ENCODE measurements around the gene BABAM2. TPM values are rescaled to one million over a fixed set of nuclear protein-coding genes. Genes with fewer than 3 reads are reported as not detected.
"Not testable (repeated sequence)": the region's sequence is repeated elsewhere in the genome, so short reads cannot be mapped to it uniquely, and the experiment has no call there.

BABAM2 gene
- total RNA-seq, 2 donors from 2014 or later = 44.8 to 46.0 TPM

DNA sequence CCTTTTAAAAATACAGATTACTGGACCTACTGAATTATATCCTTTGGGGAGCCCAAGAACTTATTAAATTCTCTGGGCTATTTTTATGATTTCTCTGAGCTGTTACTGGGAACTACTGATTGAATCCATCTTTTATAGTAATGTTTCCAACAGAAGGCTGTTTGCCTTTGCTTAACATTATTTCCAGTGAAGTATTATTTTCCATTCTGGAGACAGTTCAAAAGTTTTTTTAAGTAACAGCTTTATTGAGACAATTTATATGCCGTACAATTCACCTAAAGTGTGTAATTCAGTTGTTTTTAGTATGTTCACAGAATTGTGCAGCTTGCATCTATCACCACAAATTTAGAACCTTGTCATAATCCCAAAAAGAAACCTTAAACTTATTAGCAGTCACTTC, 100.6 kb downstream of the BABAM2 start:
- ATAC-seq (no peak), DNase-seq (no peak)
- Mint-ChIP-seq H3K4me3 (no peak overlapping the region), H3K4me1 (peaks cover 27% of the 10 kb centered on the region), H3K36me3 (ENCODE audit: low read depth) (peaks cover 12% of the 10 kb centered on the region), H3K27ac (no peak overlapping the region), H3K27me3 (no peaks in the 10 kb centered on the region)
- H3K9me3 ChIP-seq (ENCODE audit: control insufficient read depth, low read length, poor library complexity, severe bottlenecking) = no peaks in the 10 kb centered on the region

DNA sequence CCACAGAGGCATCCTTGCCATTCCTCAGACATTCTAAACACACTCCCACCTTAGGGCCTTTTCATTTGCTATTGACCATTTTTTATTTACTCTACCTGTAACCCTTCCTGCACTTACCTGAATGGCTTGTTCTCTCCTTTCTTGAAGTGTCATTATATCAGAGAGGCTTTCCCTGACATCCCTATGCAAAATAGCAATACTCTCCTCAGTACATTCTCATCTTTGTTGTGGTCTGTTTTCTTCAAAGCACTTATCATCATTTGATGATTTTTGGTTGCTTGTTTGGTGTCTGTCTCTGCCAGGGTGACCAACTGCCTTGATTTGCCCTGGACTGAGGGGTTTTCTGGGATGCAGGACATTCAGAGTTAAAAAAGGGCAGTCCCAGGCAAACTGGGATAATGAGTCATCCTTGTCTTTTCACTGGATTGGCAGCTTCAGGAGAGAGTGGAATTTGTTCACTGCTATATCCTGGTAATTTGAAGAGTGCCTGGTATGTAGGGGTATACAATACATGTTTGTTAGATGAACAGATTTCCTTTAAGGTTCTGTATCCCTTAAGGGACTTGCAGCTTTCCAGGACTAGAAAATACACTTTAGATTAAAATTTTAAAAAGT, 102.4 kb downstream of the BABAM2 start:
- Mint-ChIP-seq H3K36me3 (ENCODE audit: low read depth) (peaks cover 12% of the 10 kb centered on the region), H3K27ac (no peak overlapping the region), H3K4me3 (no peak overlapping the region), H3K4me1 (peaks cover 20% of the 10 kb centered on the region), H3K27me3 (no peaks in the 10 kb centered on the region)
- no peaks in the 10 kb centered on the region for H3K9me3 ChIP-seq (ENCODE audit: control insufficient read depth, low read length, poor library complexity, severe bottlenecking)
- ATAC-seq (no peak), DNase-seq (no peak)

DNA sequence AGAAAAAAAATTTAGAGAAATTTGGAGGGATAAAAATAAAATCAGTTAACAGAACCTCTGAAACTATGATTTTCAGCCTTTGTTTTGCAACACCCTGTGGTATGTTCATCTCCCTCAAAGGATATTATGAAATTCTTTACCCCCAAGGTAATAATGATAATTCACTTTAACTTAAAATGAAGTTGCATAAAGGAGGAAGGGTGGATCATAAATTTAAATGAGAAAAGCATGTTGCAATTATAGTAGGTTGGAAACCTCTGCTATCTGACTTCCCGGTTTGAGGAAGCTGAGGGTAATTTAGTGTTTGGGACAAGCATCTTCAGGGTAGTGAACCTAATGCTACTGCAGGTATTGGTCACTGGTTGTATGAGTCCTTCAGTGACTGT, 102.9 kb downstream of the BABAM2 start:
- Mint-ChIP-seq H3K27me3 (no peaks in the 10 kb centered on the region), H3K4me1 (peaks cover 15% of the 10 kb centered on the region), H3K4me3 (no peak overlapping the region), H3K27ac (no peak overlapping the region), H3K36me3 (ENCODE audit: low read depth) (peaks cover 9% of the 10 kb centered on the region)
- DNase-seq = no peak
- no peak for ATAC-seq
- H3K9me3 ChIP-seq (ENCODE audit: control insufficient read depth, low read length, poor library complexity, severe bottlenecking) = no peaks in the 10 kb centered on the region

DNA sequence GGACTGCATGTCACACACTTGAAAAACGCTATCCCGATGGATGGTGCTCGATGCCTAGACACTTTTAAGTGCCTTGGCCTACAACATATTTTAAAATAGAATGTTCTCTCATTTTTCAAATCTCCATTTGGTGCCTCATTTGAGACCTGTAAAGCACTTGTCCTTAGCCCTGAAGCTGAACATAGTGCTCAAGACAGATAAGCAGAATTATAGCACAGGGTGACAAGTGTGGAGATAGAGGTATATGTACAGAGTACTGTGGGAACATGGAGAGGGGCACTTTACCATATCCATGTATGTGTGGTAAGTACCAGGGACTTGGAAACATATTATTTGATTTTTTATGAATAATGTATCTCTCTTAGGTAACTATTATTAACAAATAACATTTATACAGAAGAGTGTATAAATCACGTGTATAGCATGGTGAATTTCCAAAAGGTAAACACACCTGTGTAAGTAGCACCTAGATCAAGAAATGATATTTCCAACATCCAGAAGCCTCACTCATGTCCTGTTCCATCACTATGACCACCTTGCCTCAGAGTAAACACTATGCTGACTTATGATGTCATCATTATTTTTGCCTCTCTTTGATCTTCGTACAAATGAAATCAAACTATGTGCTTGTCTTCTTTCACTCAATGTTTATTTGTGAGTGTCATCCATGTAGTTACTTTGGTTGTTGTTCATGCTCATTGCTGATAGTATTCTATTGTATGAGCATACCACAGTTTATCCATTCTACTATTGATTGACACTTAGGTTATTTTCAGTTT, 103.6 kb downstream of the BABAM2 start:
- Mint-ChIP-seq H3K4me3 (no peak overlapping the region), H3K4me1 (peaks cover 13% of the 10 kb centered on the region), H3K27me3 (no peaks in the 10 kb centered on the region), H3K36me3 (ENCODE audit: low read depth) (peaks cover 11% of the 10 kb centered on the region), H3K27ac (no peak overlapping the region)
- H3K9me3 ChIP-seq (ENCODE audit: control insufficient read depth, low read length, poor library complexity, severe bottlenecking) = no peaks in the 10 kb centered on the region
- no peak for DNase-seq
- ATAC-seq = no peak

DNA sequence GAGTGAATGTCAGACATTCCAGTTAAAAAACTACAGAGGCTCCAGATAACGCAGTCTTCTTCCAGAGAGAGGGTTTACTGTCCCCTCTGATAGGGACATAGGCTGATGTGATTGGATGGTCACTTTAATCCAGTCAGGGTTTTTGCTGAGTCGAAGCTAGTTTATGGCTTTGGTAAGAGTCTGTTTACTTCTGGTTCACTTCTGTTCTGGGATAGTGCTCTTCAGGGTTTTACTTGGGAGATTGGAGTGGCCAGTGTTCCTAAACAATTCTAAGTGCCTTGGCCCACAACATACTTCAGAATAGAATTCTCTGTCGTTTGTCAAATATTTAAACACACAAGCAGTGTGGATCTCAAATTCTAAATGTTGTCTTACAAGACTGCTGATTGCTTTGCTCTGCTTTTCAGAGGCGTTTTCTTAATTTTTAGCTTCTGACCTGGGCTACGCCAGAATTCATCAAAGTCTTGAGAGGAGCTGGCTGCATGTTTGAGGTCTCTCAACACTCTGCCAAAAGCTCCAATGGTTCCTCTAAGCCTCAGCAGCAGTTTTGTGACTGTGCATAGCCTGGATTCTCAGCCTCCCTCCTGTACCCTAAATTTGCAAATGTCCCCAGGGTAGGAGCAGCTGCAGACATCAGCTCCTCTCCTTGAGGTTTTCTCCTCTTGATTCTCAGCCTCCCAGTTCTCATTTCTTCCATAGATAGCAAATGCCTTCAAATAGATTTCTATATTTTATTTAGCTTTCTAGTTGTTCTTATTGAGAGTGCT, 105.8 kb downstream of the BABAM2 start:
- DNase-seq = no peak
- ATAC-seq = no peak
- Mint-ChIP-seq H3K4me1 (peaks cover 9% of the 10 kb centered on the region), H3K27ac (no peak overlapping the region), H3K36me3 (ENCODE audit: low read depth) (peaks cover 7% of the 10 kb centered on the region), H3K4me3 (peak overlapping the region; percentile 5), H3K27me3 (no peaks in the 10 kb centered on the region)
- no peaks in the 10 kb centered on the region for H3K9me3 ChIP-seq (ENCODE audit: control insufficient read depth, low read length, poor library complexity, severe bottlenecking)

GRCh38 chr2:28000287-28000686, 109.8 kb downstream of the BABAM2 start:
- ATAC-seq = no peak
- Mint-ChIP-seq H3K4me3 (no peak overlapping the region), H3K27me3 (no peaks in the 10 kb centered on the region)

DNA sequence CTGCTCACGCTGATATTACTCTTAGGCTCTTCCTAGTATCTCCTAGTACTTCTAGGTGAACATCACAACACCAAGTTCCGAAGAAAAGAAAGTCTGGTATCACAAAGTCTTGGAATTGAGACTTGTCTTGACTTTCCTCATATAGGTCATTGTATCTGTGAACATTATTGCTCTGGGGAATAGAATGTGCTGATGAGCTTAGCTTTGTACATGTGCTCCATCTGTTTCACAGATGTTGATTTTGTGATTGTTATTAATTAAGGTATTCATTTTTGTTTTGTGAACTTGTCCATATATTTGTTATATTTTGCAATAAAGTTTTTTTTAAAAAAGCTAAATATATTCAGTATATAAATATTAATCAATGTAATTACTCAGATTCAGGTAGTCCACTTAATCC, 111.7 kb downstream of the BABAM2 start:
- no peak for ATAC-seq
- H3K9me3 ChIP-seq (ENCODE audit: control insufficient read depth, low read length, poor library complexity, severe bottlenecking) = no peaks in the 10 kb centered on the region
- no peak for DNase-seq
- no peak overlapping the region for H3K4me3 Mint-ChIP-seq
- H3K27me3 Mint-ChIP-seq = no peaks in the 10 kb centered on the region
- H3K36me3 Mint-ChIP-seq (ENCODE audit: low read depth) = peaks cover 4% of the 10 kb centered on the region
- H3K4me1 Mint-ChIP-seq = peaks cover 19% of the 10 kb centered on the region
- H3K27ac Mint-ChIP-seq = no peak overlapping the region

More at GRCh38 chr2:28000287-28000686, 109.8 kb downstream of the BABAM2 start:
- no peaks in the 10 kb centered on the region for H3K9me3 ChIP-seq (ENCODE audit: control insufficient read depth, low read length, poor library complexity, severe bottlenecking)
- Mint-ChIP-seq H3K4me1 (peaks cover 19% of the 10 kb centered on the region), H3K36me3 (ENCODE audit: low read depth) (peaks cover 4% of the 10 kb centered on the region), H3K27ac (no peak overlapping the region)
- DNase-seq = no peak

GRCh38 chr2:28004086-28004485, 113.6 kb downstream of the BABAM2 start:
- peak overlapping the region; percentile 37 for H3K27ac Mint-ChIP-seq
- H3K9me3 ChIP-seq (ENCODE audit: control insufficient read depth, low read length, poor library complexity, severe bottlenecking) = no peaks in the 10 kb centered on the region
- peaks cover 6% of the 10 kb centered on the region for H3K36me3 Mint-ChIP-seq (ENCODE audit: low read depth)
- H3K27me3 Mint-ChIP-seq = no peaks in the 10 kb centered on the region
- no peak for DNase-seq
- H3K4me1 Mint-ChIP-seq = peaks cover 18% of the 10 kb centered on the region
- no peak overlapping the region for H3K4me3 Mint-ChIP-seq
- no peak for ATAC-seq

GRCh38 chr2:28009732-28010131, 119.2 kb downstream of the BABAM2 start:
- Mint-ChIP-seq H3K27ac (no peak overlapping the region), H3K4me1 (no peaks in the 10 kb centered on the region), H3K4me3 (no peak overlapping the region), H3K36me3 (ENCODE audit: low read depth) (peaks cover 3% of the 10 kb centered on the region), H3K27me3 (no peaks in the 10 kb centered on the region)
- no peaks in the 10 kb centered on the region for H3K9me3 ChIP-seq (ENCODE audit: control insufficient read depth, low read length, poor library complexity, severe bottlenecking)
- ATAC-seq (no peak), DNase-seq (no peak)

GRCh38 chr2:28011322-28011737, 120.8 kb downstream of the BABAM2 start:
- no peak for ATAC-seq

DNA sequence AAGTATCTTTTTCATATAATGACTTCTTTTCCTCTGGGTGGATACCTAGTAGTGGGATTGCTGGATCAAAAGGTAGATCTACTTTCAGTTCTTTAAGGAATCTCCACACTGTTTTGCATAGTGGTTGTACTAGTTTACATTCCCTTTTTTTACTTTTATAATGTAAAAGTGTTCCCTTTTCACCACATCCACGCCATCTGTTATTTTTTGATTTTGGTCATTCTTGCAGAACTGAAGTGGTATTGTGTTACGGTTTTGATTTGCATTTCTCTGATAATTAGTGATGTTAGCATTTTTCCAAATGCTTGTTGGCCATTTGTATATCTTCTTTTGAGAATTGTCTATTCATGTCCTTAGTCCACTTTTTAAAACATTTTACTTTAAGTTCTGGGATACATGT, 127.9 kb downstream of the BABAM2 start:
- not testable (repeated sequence) for ATAC-seq; H3K9me3 ChIP-seq (ENCODE audit: control insufficient read depth, low read length, poor library complexity, severe bottlenecking); H3K4me1 Mint-ChIP-seq

More at GRCh38 chr2:28011322-28011737, 120.8 kb downstream of the BABAM2 start:
- Mint-ChIP-seq H3K27me3 (no peaks in the 10 kb centered on the region), H3K4me1 (peaks cover 2% of the 10 kb centered on the region), H3K4me3 (no peak overlapping the region), H3K36me3 (ENCODE audit: low read depth) (peaks cover 3% of the 10 kb centered on the region), H3K27ac (no peak overlapping the region)
- H3K9me3 ChIP-seq (ENCODE audit: control insufficient read depth, low read length, poor library complexity, severe bottlenecking) = no peaks in the 10 kb centered on the region
- DNase-seq = no peak

DNA sequence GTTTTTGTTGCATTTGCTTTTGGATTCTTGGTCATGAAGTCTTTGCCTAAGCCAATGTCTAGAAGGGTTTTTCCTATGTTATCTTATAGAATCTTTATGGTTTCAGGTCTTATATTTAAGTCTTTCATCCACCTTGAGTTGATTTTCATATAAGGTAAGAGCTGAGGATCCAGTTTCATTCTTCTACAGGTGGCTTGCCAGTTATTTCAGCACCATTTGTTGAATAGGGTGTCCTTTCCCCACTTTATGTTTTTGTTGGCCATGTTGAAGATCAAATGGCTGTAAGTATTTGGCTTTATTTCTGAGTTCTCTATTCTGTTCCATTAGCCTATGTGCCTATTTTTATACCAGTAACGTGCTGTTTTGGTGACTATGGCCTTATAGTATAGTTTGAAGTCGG, 129.0 kb downstream of the BABAM2 start:
- H3K27me3 Mint-ChIP-seq; ATAC-seq; H3K4me3 Mint-ChIP-seq; H3K36me3 Mint-ChIP-seq (ENCODE audit: low read depth); H3K27ac Mint-ChIP-seq; H3K4me1 Mint-ChIP-seq; DNase-seq; H3K9me3 ChIP-seq (ENCODE audit: control insufficient read depth, low read length, poor library complexity, severe bottlenecking): not testable (repeated sequence)

More for the DNA sequence above, 127.9 kb downstream of the BABAM2 start:
- DNase-seq; H3K27ac Mint-ChIP-seq; H3K36me3 Mint-ChIP-seq (ENCODE audit: low read depth); H3K4me3 Mint-ChIP-seq; H3K27me3 Mint-ChIP-seq: not testable (repeated sequence)

DNA sequence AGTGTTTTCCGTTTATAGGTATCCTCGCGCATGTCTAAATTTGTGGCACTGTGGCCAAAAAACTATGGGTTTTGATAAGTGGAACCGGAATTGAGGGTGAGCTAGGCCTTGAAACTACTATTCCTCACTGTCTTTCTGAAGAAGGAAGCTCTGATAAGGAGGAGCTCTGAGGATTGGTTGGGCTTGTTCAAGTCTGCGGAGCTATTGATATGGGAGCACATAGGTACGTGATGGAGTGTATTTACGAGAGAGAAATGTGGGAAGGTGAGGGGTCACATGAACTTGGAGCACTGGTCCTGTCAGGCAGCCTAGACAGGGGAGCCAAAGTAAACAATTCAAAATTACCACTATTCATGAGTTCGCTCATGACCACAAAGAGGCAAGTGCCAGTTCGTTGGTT, 131.4 kb downstream of the BABAM2 start:
- no peaks in the 10 kb centered on the region for H3K9me3 ChIP-seq (ENCODE audit: control insufficient read depth, low read length, poor library complexity, severe bottlenecking)
- Mint-ChIP-seq H3K27ac (no peak overlapping the region), H3K27me3 (no peaks in the 10 kb centered on the region), H3K4me3 (no peak overlapping the region), H3K36me3 (ENCODE audit: low read depth) (peaks cover 5% of the 10 kb centered on the region), H3K4me1 (no peaks in the 10 kb centered on the region)
- ATAC-seq = no peak
- no peak for DNase-seq

All from T-helper 17 cell (primary cell).